HG02840 (cell line): ENCODE results near the gene LRRC42.
"Not testable (repeated sequence)": the region's sequence is repeated elsewhere in the genome, so short reads cannot be mapped to it uniquely, and the experiment has no call there.

Experiments used
- ATAC-seq: cut with Tn5 transposase; IDR thresholded peaks from one replicate; pipeline ENCODE4 v1.9.1; 2021; ENCODE audit warnings: mild to moderate bottlenecking, moderate library complexity, moderate number of reproducible peaks; ENCODE audit not compliant: unreplicated experiment, low FRiP score

LRRC42 gene

GRCh38 chr1:53964109-53964508, 18.0 kb downstream of the LRRC42 start:
- ATAC-seq = no peak

- no peak for ATAC-seq
Observed at GRCh38 chr1:53966794-53967193, 20.6 kb downstream of the LRRC42 start.

GRCh38 chr1:53967409-53968124, 21.4 kb downstream of the LRRC42 start:
- ATAC-seq = no peak

GRCh38 chr1:53968125-53968513, 22.0 kb downstream of the LRRC42 start:
- ATAC-seq = no peak

GRCh38 chr1:53969323-53969722, 23.2 kb downstream of the LRRC42 start:
- ATAC-seq = not testable (repeated sequence)

- no peak for ATAC-seq
Observed at GRCh38 chr1:53971718-53972117, 25.6 kb downstream of the LRRC42 start.

- ATAC-seq = no peak
Observed at GRCh38 chr1:53975861-53976260, 29.7 kb downstream of the LRRC42 start.

GRCh38 chr1:53979712-53980450, 33.7 kb downstream of the LRRC42 start:
- no peak for ATAC-seq

GRCh38 chr1:53981220-53981619, 35.1 kb downstream of the LRRC42 start:
- ATAC-seq = no peak

GRCh38 chr1:53982034-53982762, 36.0 kb downstream of the LRRC42 start:
- ATAC-seq = no peak

- no peak for ATAC-seq
Observed at GRCh38 chr1:53982763-53983104, 36.6 kb downstream of the LRRC42 start.

- ATAC-seq = no peak
Observed at GRCh38 chr1:53984726-53985125, 38.6 kb downstream of the LRRC42 start.

GRCh38 chr1:53986458-53986857, 40.3 kb downstream of the LRRC42 start:
- ATAC-seq = no peak

GRCh38 chr1:53987880-53988279, 41.7 kb downstream of the LRRC42 start:
- no peak for ATAC-seq

- ATAC-seq = no peak
Observed at GRCh38 chr1:53992085-53992874, 46.1 kb downstream of the LRRC42 start.

- not testable (repeated sequence) for ATAC-seq
Observed at GRCh38 chr1:53994516-53994915, 48.4 kb downstream of the LRRC42 start.

- ATAC-seq = no peak
Observed at GRCh38 chr1:53995683-53996082, 49.5 kb downstream of the LRRC42 start.

GRCh38 chr1:53998223-53998622, 52.1 kb downstream of the LRRC42 start:
- ATAC-seq = no peak

GRCh38 chr1:53999920-54000319, 53.8 kb downstream of the LRRC42 start:
- ATAC-seq = no peak

- ATAC-seq = no peak
Observed at GRCh38 chr1:54001591-54001990, 55.4 kb downstream of the LRRC42 start.
